ENCODE measurements around the gene SULT1A4.
"Not testable (repeated sequence)": the region's sequence is repeated elsewhere in the genome, so short reads cannot be mapped to it uniquely, and the experiment has no call there.

DNA sequence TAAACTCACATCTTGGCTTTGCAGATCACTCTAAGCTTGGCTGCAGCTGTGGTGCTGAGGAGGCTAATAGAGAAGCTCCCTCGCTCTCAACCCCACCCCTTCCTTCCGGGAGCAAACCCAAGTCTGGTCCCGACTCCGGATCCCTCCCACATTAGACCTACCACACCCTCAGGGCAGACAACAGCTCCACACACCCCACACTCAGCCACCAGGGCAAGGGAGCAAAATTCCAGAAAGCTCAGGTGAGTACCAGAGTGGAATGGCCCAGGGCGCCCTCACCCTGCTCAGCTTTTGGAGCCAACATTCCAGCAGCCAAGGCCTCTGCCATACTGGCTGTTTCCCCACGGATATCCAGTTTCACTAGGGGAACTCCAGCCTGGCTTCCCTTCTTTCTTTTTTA, 9.9 kb downstream of the SULT1A4 start:
- TF ChIP-seq, protein P1, sequence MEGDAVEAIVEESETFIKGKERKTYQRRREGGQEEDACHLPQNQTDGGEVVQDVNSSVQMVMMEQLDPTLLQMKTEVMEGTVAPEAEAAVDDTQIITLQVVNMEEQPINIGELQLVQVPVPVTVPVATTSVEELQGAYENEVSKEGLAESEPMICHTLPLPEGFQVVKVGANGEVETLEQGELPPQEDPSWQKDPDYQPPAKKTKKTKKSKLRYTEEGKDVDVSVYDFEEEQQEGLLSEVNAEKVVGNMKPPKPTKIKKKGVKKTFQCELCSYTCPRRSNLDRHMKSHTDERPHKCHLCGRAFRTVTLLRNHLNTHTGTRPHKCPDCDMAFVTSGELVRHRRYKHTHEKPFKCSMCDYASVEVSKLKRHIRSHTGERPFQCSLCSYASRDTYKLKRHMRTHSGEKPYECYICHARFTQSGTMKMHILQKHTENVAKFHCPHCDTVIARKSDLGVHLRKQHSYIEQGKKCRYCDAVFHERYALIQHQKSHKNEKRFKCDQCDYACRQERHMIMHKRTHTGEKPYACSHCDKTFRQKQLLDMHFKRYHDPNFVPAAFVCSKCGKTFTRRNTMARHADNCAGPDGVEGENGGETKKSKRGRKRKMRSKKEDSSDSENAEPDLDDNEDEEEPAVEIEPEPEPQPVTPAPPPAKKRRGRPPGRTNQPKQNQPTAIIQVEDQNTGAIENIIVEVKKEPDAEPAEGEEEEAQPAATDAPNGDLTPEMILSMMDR (IDR thresholded peaks at IDR 0.05; ENCODE audit: poor library complexity, severe bottlenecking), result not testable (repeated sequence)
- not testable (repeated sequence) for TF ChIP-seq POLR2AphosphoS5 (IDR thresholded peaks at IDR 0.05); RAD21 (conservative IDR thresholded peaks at IDR 0.05); EP300 (conservative IDR thresholded peaks at IDR 0.05; ENCODE audit: poor library complexity, severe bottlenecking); TAF1 (IDR thresholded peaks at IDR 0.05; ENCODE audit: low read depth)

Data from neural cell (in vitro differentiated cells).